ENCODE measurements around the gene SCRN3. TPM values are rescaled to one million over a fixed set of nuclear protein-coding genes. Genes with fewer than 3 reads are reported as not detected.
"Not testable (repeated sequence)": the region's sequence is repeated elsewhere in the genome, so short reads cannot be mapped to it uniquely, and the experiment has no call there.

Gene SCRN3
- polyA plus RNA-seq (2011; rRNA removed) (7.8 and 17.7 TPM in 2 replicates), polyA minus RNA-seq (2011; rRNA and poly(A)+ RNA removed) (5.1 and 5.2 TPM in 2 replicates)

GRCh38 chr2:174395284-174395968, at the start of gene SCRN3:
Gene SCRN3 (plus strand): TSS chr2:174395730. CDS start chr2:174398284, 2,554 bp downstream.
- CTCF ChIA-PET, result no interaction called here
- peak; percentile 19 for DNase-seq (ENCODE audit: low read depth)
- Histone ChIP-seq H3K27me3 (ENCODE audit: control insufficient read depth, insufficient read depth, low read length) (no peaks in the 10 kb centered on the region), H3K4me3 (ENCODE audit: low read depth, low read length) (peak within 1 kb of the TSS; percentile 84), H3K36me3 (ENCODE audit: control insufficient read depth, insufficient read depth, low read length) (peaks cover 2% of the 10 kb centered on the region; the same call in 1 of the 2 replicates)
- TF ChIP-seq CTCF (IDR thresholded peaks at IDR 0.05; ENCODE audit: insufficient read depth, low read depth, low read length), result no peak
- POLR2A ChIA-PET, result no interaction called here

GRCh38 chr2:174350018-174350417, 45.5 kb upstream of the SCRN3 start:
- no peaks in the 10 kb centered on the region for H3K27me3 ChIP-seq (ENCODE audit: control insufficient read depth, insufficient read depth, low read length)
- POLR2A ChIA-PET, result interaction anchor here (0.6 kb wide), 1 partner anchor 126 kb away, joined by 3 read pairs; no protein-coding TSS in a partner anchor
- no peak overlapping the region for H3K4me3 ChIP-seq (ENCODE audit: low read depth, low read length)
- DNase-seq (ENCODE audit: low read depth), result no peak
- peaks cover 5% of the 10 kb centered on the region for H3K36me3 ChIP-seq (ENCODE audit: control insufficient read depth, insufficient read depth, low read length)
- TF ChIP-seq CTCF (IDR thresholded peaks at IDR 0.05; ENCODE audit: insufficient read depth, low read depth, low read length), result peak; percentile 48
- CTCF ChIA-PET, result no interaction called here

GRCh38 chr2:174350593-174351181, 44.8 kb upstream of the SCRN3 start:
- POLR2A ChIA-PET, result interaction anchor here (0.6 kb wide), 1 partner anchor 126 kb away, joined by 3 read pairs; no protein-coding TSS in a partner anchor
- DNase-seq (ENCODE audit: low read depth), result no peak
- Histone ChIP-seq H3K36me3 (ENCODE audit: control insufficient read depth, insufficient read depth, low read length) (peaks cover 5% of the 10 kb centered on the region), H3K4me3 (ENCODE audit: low read depth, low read length) (no peak overlapping the region), H3K27me3 (ENCODE audit: control insufficient read depth, insufficient read depth, low read length) (no peaks in the 10 kb centered on the region)
- CTCF ChIA-PET, result no interaction called here
- TF ChIP-seq CTCF (IDR thresholded peaks at IDR 0.05; ENCODE audit: insufficient read depth, low read depth, low read length), result no peak

GRCh38 chr2:174353004-174353403, 42.5 kb upstream of the SCRN3 start:
- no peak for TF ChIP-seq CTCF (IDR thresholded peaks at IDR 0.05; ENCODE audit: insufficient read depth, low read depth, low read length)
- ChIA-PET CTCF (interaction anchor here (0.8 kb wide), 1 partner anchor 9 kb away, joined by 3 read pairs; no protein-coding TSS in a partner anchor), POLR2A (no interaction called here)
- Histone ChIP-seq H3K36me3 (ENCODE audit: control insufficient read depth, insufficient read depth, low read length) (peaks cover 5% of the 10 kb centered on the region), H3K27me3 (ENCODE audit: control insufficient read depth, insufficient read depth, low read length) (no peaks in the 10 kb centered on the region), H3K4me3 (ENCODE audit: low read depth, low read length) (no peak overlapping the region)
- DNase-seq (ENCODE audit: low read depth), result no peak

GRCh38 chr2:174356347-174356746, 39.2 kb upstream of the SCRN3 start:
- no peak for DNase-seq (ENCODE audit: low read depth)
- Histone ChIP-seq H3K4me3 (ENCODE audit: low read depth, low read length) (no peak overlapping the region), H3K36me3 (ENCODE audit: control insufficient read depth, insufficient read depth, low read length) (no peaks in the 10 kb centered on the region; the same call in 1 of the 2 replicates), H3K27me3 (ENCODE audit: control insufficient read depth, insufficient read depth, low read length) (no peaks in the 10 kb centered on the region)
- ChIA-PET POLR2A (no interaction called here), CTCF (no interaction called here)
- TF ChIP-seq CTCF (IDR thresholded peaks at IDR 0.05; ENCODE audit: insufficient read depth, low read depth, low read length), result no peak

- H3K27me3 ChIP-seq (ENCODE audit: control insufficient read depth, insufficient read depth, low read length); POLR2A ChIA-PET; DNase-seq (ENCODE audit: low read depth); H3K4me3 ChIP-seq (ENCODE audit: low read depth, low read length); CTCF ChIA-PET; H3K36me3 ChIP-seq (ENCODE audit: control insufficient read depth, insufficient read depth, low read length): not testable (repeated sequence)
These were observed 35.9 kb upstream of the SCRN3 start for GRCh38 chr2:174359663-174360062.
